SIG-M5 (cell line): ENCODE data around the gene MAP2K5.
A peak's percentile ranks its signal among the peaks of the same experiment; 100 is the strongest.

Experiments used
- DNase-seq: peaks from one replicate; lab custom pipeline; 2025; lab: John Stamatoyannopoulos, UW

Gene MAP2K5

GRCh38 chr15:67839929-67840748 is 297.6 kb downstream of the MAP2K5 start, which contains the start of gene RNU6-1:
TSS of gene RNU6-1 (minus strand) at chr15:67840045.
- DNase-seq = peak; percentile 77

GRCh38 chr15:67840749-67841512 is 298.4 kb downstream of the MAP2K5 start:
- no peak for DNase-seq

GRCh38 chr15:67841513-67841762 is 298.9 kb downstream of the MAP2K5 start:
- DNase-seq = no peak

GRCh38 chr15:67843092-67843501 is 300.6 kb downstream of the MAP2K5 start:
- DNase-seq = no peak

GRCh38 chr15:67843571-67844387 is 301.3 kb downstream of the MAP2K5 start:
- no peak for DNase-seq

- DNase-seq = no peak
Measured at GRCh38 chr15:67845974-67846373, 303.5 kb downstream of the MAP2K5 start.

- DNase-seq = no peak
Measured at GRCh38 chr15:67849538-67849937, 307.0 kb downstream of the MAP2K5 start.

- DNase-seq = no peak
Measured at GRCh38 chr15:67850336-67850735, 307.8 kb downstream of the MAP2K5 start.

GRCh38 chr15:67850994-67851571 is 308.6 kb downstream of the MAP2K5 start:
- peak; percentile 70 for DNase-seq

- DNase-seq = no peak
Measured at GRCh38 chr15:67852418-67852817, 309.9 kb downstream of the MAP2K5 start.

GRCh38 chr15:67853454-67853853 is 311.0 kb downstream of the MAP2K5 start:
- DNase-seq = no peak

- DNase-seq = no peak
Measured at GRCh38 chr15:67854358-67854757, 311.9 kb downstream of the MAP2K5 start.

GRCh38 chr15:67855842-67856241 is 313.3 kb downstream of the MAP2K5 start:
- no peak for DNase-seq
